GM19452 (cell line): ENCODE data around the gene NPSR1.
"Not testable (repeated sequence)": the region's sequence is repeated elsewhere in the genome, so short reads cannot be mapped to it uniquely, and the experiment has no call there.

Source experiments
- ATAC-seq: cut with Tn5 transposase; IDR thresholded peaks from one replicate; pipeline ENCODE4 v1.9.1; 2021; ENCODE audit not compliant: unreplicated experiment

Gene NPSR1

GRCh38 chr7:34657632-34658268 lies at the start of gene NPSR1:
Gene NPSR1 (plus strand): TSS chr7:34658218. CDS start chr7:34658413, 195 bp downstream.
- ATAC-seq = no peak

- no peak for ATAC-seq
Observed at GRCh38 chr7:34612661-34613060, 45.4 kb upstream of the NPSR1 start.

GRCh38 chr7:34620425-34620824 lies 37.6 kb upstream of the NPSR1 start:
- ATAC-seq = no peak

- ATAC-seq = no peak
Observed at GRCh38 chr7:34622182-34622581, 35.8 kb upstream of the NPSR1 start.

- ATAC-seq = no peak
Observed at GRCh38 chr7:34622771-34623250, 35.2 kb upstream of the NPSR1 start.

- ATAC-seq = not testable (repeated sequence)
Observed at GRCh38 chr7:34628618-34629017, 29.4 kb upstream of the NPSR1 start.

- no peak for ATAC-seq
Observed at GRCh38 chr7:34652809-34653208, 5.2 kb upstream of the NPSR1 start.

GRCh38 chr7:34653787-34654186 lies 4.2 kb upstream of the NPSR1 start:
- no peak for ATAC-seq

- no peak for ATAC-seq
Observed at GRCh38 chr7:34655384-34655783, 2.6 kb upstream of the NPSR1 start.

GRCh38 chr7:34656041-34656440 lies 2.0 kb upstream of the NPSR1 start:
- no peak for ATAC-seq

- ATAC-seq = no peak
Observed at GRCh38 chr7:34659472-34660075, 1.6 kb downstream of the NPSR1 start.

GRCh38 chr7:34662058-34662708 lies 4.2 kb downstream of the NPSR1 start:
- no peak for ATAC-seq

GRCh38 chr7:34664755-34665154 lies 6.7 kb downstream of the NPSR1 start:
- no peak for ATAC-seq

GRCh38 chr7:34672430-34672829 lies 14.4 kb downstream of the NPSR1 start:
- no peak for ATAC-seq

- no peak for ATAC-seq
Observed at GRCh38 chr7:34673066-34673465, 15.0 kb downstream of the NPSR1 start.

- peak; percentile 75 for ATAC-seq
Observed at GRCh38 chr7:34675749-34676374, 17.8 kb downstream of the NPSR1 start.

- no peak for ATAC-seq
Observed at GRCh38 chr7:34677491-34677890, 19.5 kb downstream of the NPSR1 start.

GRCh38 chr7:34687529-34687928 lies 29.5 kb downstream of the NPSR1 start:
- no peak for ATAC-seq

- no peak for ATAC-seq
Observed at GRCh38 chr7:34696415-34696814, 38.4 kb downstream of the NPSR1 start.

GRCh38 chr7:34709771-34710170 lies 51.8 kb downstream of the NPSR1 start:
- no peak for ATAC-seq

GRCh38 chr7:34718867-34719266 lies 60.8 kb downstream of the NPSR1 start:
- ATAC-seq = no peak

- no peak for ATAC-seq
Observed at GRCh38 chr7:34719636-34720035, 61.6 kb downstream of the NPSR1 start.
